Esophagus mucosa (tissue), 1 donor: ENCODE data around the gene CD34. TPM values are rescaled to one million over a fixed set of nuclear protein-coding genes. Genes with fewer than 3 reads are reported as not detected.

Experiments used
- ATAC-seq: fragments of 200-7000 bp; cut with Tn5 transposase; one replicate; pipeline ENCODE4 v1.9.1; 2020
- total RNA-seq: library from RNA; stranded (reverse); gene quantifications from one replicate; pipeline ENCODE4 v1.2.4, GENCODE V29; 2023
- donor health status: DM: yes; HTN: yes; CAD: no.

The CD34 gene
- total RNA-seq, 1 donor from 2014 or later, result 4.3 TPM

DNA sequence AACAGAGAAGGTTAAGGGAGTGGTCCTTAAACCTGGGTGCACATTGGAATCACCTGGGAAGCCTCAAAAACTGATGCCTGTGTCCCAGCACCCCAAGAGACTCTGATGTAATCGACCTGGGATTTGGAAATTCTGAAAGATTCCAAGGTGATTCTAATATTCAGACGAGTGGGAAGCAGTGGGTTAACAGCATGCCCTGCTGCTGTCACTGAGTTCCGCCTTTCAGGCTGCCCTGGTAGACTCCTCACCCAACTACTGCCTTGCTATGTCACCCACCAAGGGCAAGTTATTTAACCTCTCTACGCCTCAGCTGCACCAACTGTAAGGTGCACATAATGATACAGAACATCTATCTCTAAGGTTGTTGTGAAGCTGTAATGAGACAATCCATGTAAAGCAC, 59.2 kb downstream of the CD34 start:
- ATAC-seq, result no peak

DNA sequence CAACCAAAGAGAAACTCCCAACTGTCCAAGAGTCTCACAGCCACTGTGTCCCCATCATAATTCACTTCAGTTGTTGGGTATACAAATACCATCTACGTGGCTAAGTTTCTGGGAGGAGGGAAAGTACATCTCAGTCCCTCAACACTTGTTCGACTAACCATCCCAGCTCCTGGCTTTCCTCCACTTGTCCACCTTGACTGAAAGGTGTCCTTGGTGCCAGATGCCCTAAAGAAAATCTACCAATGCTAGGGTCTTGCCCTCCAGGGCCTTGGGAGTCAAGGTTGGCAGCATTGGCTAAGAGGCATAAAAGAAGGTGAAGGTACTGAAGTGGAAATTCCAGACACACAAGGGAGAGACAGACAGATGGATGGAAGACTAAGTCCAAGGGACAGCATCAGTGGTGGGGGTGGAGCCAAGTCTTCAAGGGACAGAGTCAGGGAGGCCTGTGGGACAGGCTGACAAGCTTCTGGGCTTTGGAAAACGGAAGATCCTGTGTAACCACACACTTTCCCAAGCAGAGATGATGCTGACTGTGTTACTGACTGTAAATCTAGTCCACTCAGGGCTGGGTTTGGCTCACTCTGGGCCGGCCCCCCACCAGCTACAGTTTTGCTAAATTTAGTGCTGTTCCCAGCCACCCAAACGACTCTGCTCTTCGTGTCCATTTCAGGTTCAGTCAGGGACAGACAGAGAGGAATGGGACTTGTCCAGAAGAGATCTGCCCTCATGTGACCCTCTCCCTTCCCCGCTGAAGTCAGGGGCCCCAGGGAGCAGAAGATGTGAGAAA, 60.1 kb downstream of the CD34 start:
- no peak for ATAC-seq

DNA sequence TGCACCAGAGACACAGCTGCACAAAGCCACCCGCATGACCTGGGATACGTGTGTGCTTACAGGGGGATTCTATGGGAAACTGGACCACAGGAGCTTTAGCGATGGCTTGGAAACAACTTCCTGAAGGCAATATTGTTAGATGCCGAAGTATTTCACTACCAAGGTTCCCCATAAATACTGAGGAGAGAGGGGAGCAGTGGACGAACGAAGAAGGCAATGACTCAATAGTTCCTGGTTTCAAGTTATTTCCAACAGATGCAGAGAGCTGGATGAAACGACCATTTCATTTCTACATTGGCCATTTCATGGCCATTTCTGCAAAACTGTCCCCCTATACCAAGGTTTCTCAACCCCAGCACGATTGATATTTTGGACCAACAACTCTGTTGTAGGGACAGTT, 61.3 kb downstream of the CD34 start:
- no peak for ATAC-seq

DNA sequence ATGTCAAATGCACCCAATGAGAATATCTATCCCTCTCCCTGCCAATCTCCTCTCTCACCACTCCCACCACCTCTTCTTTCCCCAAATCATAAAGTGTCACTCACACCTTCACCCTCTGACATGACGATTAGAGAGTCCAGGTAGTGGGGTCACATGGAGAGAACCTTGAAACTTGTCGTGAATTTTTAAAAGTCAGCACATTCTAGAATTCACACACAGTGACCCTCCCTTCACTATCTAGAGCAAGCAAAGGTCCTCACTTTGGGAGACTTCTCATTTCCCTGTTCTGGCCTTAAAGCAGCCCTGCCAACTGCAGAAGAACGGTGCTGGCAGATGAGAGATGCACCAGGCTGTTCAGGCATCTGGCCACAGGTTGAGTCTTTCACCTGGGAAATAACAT, 61.9 kb downstream of the CD34 start:
- ATAC-seq, result no peak

DNA sequence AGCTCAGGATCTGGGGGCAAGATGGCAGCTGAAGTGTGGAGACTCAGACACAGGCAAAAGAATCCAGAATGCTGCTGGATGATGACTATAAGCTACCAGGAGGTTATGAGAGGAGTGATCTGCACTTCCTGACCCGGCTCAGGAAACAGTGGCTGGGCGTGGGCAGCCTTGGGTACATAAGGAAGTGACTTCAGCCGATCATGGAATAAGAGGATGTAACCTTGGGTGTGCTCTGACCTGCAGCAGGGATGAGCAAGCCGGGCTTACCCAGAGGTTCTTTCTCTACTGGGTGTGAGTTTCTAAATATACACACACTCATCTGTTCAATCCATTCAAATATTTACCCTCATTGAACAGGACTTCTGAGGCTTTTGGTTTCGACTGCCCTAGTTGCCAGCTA, 62.7 kb downstream of the CD34 start:
- ATAC-seq, result peak; percentile 97

DNA sequence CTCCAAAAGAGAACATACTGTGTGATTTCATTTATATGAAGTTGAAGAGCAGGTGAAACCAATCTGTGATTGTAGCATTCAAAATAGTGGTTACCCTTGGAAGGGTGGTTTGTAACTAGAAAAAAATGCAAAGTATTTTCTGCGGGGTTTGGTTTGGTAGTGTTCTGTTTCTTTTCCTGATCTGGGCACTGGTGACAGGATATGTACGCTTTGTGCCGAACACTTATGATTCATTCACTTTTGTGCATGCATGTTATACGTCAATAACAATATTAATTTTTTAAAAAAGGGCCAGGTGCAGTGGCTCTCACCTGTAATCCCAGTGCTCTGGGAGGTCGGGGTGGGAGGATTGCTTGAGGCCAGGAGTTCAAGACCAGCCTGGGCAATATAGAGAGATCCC, 63.8 kb downstream of the CD34 start:
- ATAC-seq, result no peak

DNA sequence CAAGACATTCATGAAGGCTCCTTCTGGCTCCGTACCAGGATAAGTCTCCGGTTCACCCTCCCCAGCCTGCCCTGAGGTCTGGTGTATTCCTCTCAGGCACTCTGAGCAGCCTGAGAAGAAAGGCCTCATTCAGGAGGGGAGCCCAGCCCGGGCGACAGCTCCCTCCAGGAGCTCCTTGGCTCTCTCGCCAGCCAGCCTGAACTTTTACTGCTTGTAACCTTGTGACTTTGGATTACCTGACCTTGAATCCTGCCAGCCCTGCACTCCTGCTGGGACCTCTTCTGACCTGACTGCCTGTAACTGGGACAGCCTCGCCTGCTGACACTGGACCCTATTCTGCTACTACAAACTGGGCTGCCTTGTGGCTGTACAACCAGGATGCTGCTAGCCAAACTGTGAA, 65.8 kb downstream of the CD34 start:
- no peak for ATAC-seq

DNA sequence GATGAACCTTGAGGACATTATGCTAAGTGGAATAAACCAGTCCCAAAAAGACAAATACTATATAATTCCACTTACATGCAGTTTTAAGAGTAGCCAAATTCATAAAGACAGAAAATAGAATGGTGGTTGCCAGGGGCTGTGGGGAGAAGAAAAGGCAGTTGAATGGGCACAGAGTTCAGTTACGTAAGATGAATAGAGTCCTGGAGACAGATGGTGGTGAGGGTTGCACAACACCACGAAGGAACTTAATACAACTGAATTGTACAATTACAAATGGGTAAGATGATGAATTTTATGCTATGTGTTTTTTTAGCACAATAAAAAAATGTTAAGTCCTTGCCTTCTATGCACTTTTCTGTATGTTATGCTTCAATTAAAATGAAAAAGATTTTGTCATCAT, 66.6 kb downstream of the CD34 start:
- no peak for ATAC-seq

DNA sequence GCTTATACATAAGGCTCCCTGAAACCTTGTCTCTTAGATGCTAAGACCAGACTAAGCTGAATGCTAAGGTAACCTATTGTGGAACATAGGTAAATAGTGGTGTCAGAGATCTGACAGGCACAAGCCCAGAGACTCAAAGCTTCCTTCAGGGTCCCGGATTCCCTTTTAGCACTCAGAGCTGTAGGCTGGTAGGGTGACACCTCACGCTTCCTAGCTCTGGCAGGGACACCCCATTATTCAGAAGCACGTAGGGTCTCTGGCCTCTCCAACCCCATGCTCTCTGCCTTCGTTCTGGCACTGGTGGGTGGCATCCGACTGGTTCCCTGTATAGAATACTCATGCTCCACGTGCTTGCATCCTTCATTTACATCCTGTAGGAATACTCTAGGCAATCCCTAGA, 68.4 kb downstream of the CD34 start:
- no peak for ATAC-seq

DNA sequence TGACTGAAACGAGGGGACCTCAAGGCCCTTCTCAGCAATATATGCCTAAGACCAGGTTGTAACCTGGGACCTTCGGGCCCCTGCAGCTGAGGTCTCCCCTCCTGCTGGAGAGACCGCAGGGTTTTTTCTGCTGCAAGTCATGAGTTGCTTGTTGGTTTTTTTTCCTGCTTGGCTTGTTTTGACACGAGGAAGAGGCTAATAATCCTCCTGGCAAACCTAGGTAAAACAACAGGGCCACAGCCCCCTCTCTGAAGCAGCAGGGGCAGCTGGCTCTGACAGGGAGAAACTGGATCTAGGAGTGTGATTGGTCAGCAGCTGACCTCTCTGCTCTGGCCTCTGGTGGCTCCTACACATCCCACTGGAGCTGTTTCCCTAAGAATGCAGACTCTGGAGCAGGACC, 69.0 kb downstream of the CD34 start:
- no peak for ATAC-seq

DNA sequence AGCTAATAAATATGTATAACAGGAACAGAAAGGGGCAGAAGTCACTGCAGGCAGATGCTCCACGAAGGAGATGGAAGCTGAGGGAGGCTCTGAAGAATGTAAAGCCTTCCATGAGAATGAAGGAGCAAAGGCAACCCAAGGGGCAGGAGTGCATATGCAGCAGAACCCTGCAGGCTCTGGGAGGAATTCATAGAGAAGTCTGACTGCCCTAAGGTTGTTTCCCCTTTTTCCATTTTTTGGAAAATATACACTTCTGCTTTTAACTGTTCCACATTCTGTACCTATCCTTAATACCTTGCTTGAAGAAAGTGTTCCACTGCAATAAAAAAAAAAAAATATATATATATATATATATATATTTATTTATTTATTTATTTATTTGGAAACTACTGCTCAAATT, 69.6 kb downstream of the CD34 start:
- ATAC-seq, result no peak

DNA sequence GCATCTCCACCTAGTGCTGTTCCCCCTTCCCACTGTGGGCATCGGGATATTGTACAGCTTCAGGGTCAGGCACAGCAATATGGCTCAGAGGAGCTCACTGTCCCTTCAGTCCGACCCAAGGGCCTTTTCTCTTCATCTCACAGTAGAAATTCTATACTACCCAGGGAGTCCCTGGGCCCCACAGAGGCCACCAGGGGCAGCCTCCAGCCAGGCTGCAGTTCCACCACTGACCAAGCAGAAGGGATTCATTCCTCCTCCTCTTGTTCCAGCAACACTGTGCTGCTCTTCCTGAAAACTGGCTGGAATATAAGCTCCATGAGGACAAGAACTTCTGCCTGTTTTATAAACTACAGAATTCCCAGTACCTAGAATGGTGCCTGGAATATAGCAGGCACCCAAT, 70.5 kb downstream of the CD34 start:
- ATAC-seq, result no peak

DNA sequence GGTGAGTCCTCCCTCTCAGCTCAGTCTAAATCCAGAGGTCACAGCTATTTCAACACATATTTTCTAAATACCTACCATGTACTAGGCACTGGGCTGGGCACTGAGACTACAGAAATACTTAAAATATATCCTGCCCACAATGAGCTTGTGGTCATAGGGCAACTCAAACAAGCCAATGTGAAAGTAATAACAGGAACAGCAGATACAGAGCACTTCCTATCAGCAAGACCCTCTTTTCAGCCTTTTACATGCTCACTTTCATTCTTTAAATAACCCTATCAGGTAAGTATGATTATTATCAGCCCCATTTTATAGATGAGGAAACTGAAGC, 71.9 kb downstream of the CD34 start:
- ATAC-seq, result no peak

DNA sequence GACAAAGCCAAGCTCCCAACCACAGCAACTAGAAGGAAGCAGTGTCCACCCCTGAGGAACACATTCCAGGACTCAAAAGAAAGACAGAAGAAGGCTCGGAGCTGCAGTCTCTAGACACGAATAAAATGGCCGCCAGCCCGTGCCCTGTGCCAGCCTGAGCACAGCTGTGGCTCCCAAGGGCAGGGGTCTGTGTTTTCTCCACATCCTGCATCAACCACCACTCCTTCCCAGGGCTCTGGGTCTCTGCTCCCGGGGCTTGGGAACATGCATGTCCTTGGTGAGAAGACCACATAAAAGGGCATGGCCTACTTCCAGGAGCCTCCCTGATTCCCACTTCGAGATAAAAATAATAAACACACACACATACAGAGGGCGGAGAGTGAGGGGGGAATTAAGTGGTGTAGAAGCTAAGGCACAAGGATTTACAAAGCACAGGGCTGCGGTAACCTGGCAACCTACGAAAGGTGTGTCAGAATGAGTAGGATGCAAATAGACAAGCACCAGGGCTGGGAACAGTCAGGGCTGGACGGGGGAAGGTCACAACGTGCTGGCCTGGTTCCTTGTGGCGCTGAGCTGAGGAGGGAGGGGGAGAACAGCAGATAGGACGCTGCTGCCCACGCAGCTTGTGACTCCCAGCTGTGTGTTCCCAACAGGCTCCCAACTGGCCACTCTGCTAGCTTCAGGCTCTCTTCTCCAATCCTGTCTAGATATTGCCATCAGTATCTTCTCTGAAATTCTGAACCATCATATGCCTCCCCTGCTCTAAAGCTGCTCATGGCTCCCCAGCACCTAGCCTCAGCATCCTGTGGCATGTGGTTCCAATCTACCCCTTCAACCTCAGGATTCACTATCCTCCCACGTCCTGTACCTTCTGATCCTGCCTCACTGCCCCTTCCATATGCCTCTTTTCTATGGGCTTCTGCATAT, 72.5 kb downstream of the CD34 start:
- peak; percentile 83 for ATAC-seq

DNA sequence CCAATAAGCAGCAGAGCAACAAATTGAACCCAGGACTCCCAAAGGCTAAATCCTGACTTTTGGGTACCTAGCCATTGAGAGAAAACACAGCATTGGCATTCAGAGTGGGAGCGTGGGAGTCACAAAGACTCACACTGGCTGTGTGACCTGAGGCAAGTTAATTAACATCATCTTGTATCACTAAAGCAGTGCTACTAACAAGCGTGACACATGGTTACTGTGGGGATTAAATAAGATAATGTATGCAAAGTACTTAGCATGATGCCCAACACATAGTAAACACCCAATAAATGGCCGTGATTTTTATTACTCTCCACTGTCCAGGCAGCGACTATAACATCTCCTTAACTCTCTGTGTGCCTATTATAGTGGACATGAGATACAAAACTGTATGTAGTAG, 73.3 kb downstream of the CD34 start:
- no peak for ATAC-seq

DNA sequence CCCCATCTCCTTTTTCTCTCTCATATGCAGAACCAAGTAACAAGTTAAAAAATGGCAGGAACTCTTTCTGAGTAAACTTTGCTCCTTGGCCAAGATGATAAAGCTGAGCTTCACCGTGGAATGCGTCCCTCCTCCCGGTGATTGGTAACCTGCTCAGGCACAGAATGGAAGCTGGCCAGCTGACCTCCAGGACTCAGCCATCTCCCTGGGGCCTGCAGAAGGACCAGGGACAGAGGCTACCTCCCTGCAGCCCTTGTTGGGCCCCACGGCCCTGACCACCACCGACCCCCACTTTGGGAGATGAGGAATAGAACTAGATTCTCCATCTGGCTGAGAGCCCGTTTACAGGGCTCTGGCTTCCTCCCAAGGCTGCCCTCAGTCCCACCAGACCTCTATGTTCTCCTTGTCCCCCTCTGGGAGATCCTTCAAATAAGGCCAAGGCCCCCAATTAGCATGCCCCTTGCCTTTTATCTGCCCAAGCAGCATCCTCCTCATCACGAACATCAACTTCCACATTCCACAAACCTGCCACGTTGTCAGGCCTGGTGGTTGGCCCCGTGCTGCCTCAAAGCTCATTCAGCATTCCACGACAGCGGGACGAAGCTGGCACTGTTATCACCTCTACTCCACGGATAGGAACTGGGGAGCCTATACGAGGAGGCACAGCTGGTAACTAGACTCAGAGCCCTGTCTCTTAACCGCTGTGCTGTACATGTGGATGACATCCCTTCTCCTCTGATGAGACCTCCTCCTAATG, 74.2 kb downstream of the CD34 start:
- ATAC-seq, result no peak

DNA sequence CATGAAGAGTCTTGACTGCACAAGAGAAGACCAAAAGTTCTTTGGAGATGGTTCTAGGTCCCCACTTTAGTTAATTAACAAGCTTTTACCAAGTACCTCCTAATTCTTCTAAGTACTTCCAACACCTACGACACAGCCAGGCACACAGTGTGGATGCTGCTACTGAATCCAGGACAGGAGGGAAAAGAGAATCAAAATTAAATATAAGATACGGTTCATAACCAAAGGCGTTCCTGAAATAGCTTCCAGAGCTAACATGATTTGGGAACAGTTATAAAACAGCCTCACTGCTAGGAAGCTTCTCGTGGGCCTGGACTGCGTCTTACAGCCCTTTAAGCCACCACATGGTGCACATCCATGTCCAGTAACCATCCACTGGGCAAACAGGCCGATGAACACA, 75.0 kb downstream of the CD34 start:
- ATAC-seq, result no peak

DNA sequence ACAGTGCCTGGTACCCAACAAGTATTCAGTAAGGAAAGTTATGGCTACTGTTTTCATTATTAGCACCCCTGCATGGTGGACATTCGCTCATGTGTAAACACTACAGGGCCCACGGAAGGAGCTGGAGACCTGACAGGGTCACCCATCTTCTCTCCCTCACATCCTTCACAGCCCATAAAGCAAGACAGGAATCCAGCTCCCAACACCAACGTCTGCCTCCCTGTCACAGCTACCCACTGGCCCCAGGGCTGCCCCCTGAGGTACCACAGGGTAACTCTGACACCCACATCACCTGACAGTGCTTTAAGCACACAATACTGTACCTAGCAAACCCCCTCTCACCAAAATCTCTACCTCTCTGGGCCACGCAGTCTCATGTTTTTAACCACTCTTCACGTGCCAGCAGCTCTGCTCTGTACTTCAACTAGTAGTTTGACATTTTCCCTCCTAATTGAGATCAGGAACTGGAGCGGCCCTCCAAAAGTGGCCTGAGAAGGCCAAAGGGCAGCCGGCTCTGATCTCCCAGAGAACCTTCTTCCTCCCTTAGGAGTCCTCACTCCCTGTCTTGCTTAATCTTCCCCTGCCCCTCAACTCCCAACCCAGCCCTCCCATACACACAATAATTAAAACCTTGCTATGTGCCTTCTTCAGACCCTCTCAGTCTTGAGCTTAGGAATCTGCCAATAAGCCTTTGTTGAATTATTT, 76.8 kb downstream of the CD34 start:
- no peak for ATAC-seq

DNA sequence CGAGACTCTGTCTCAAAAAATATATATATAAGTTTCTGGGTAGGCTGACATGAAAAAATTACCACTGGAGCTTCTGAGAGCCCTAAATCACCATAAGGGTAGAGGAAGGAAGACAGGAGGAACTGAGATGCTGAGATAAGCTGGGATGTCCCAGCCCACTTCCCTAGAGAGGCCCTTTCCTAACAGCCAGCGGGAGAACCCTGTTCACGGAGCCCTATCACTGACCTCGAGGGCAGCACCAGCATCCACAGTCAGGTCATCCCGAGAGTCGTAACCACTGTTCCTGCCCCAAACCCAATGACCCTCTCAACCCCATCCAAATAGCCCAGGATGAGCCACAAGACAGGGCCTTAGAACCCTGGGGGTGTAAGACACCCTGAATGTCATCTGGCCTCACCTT, 77.5 kb downstream of the CD34 start:
- ATAC-seq, result no peak

DNA sequence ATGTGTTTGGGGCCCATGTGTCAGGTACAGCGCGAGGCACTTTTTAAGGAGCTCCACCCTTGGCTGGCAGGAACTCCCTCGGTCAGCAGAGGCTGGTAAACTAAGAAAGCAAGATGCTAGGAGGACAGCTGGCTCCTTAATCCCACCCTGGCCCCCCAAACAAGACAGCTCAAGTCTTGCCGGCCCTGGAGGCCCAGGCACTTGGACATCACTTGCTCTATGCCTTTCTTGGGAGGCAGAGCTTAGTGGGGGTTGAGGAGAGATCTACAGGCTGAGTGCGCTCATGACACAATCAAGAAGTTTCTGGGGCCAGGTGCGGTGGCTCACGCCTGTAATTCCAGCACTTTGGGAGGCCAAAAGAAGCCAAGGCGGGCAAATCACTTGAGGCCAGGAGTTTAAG, 78.1 kb downstream of the CD34 start:
- no peak for ATAC-seq

DNA sequence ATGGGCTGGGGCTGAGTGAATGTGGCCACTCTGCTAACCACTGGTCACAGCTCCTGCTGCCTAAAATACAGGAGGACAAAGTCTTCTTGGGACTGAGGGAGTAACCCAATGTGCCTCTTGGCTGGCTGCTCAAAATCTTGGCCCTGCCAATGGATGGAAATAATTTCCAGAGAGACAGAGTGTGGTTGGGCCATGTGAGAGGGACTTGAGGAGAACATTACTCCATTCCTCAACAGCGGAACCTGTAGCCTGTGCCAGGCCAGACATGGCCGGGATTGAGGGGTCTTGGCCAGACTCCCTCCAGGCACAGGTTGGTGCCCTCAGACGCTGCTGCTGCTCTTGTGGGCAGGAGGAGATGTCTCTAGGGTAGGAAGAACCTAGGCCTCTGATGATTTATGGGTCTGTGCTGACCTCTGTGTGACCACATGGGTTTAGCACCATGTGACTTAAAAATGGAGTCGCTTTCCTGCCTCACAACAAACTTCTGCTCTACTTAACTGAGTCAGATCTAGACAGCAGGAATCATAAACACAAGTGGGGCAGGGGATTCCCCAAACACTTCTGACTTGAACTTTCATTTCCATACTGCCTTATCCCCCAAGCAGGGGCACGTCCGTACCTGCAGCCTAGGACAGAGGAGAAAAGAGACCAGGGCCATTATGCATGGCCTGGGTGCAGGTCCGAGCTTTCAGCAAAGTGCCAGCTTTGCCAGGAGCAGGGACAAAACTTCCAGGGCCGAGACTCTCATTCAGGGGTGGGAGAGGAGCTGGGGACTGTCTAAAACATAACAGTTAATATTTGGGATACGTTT, 79.2 kb downstream of the CD34 start:
- peak; percentile 44 for ATAC-seq
